GM19035 (cell line): ENCODE results near the gene NDUFS2.
"Not testable (repeated sequence)": the region's sequence is repeated elsewhere in the genome, so short reads cannot be mapped to it uniquely, and the experiment has no call there.

Experiments
- ATAC-seq: cut with Tn5 transposase; IDR thresholded peaks from one replicate; pipeline ENCODE4 v1.9.1; 2021; ENCODE audit not compliant: unreplicated experiment

Gene NDUFS2

DNA sequence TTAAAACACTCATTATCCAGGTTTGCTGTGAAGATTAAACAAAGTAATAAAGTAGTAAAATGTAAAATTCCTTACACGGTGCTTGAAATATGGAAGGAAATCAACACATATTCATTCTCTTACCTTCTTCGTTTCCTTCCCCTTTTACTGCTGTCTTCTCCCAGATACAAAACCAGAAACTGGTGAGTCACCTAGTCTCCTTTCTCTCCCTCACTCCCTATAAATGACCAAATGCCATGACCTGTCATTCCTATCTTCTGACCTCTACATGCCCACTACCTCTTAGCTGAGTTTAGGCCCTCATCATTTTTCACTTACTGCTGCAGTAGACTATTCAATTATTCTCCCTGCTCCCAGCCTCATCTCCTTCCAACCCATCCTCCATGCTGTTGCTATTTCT, 40.1 kb downstream of the NDUFS2 start:
- ATAC-seq = no peak

DNA sequence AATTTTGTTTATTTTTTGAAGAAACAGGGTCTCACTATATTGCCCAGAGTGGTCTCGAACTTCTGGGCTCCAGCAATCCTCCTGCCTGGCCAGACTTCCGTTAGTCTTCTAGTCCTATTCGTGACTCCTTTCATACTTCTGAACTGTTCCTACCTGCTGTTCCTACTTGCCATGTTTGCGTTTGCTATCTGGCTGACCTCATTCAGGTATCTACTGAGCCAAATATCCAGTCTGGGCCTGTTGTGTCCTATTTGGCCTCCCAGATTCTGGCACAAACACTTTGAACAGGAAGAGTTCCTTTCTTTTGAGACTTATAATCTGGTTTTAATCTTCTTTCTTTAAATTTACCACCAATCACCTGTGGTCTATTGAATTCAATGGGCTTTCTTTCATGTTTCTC, 42.7 kb downstream of the NDUFS2 start:
- ATAC-seq = no peak

DNA sequence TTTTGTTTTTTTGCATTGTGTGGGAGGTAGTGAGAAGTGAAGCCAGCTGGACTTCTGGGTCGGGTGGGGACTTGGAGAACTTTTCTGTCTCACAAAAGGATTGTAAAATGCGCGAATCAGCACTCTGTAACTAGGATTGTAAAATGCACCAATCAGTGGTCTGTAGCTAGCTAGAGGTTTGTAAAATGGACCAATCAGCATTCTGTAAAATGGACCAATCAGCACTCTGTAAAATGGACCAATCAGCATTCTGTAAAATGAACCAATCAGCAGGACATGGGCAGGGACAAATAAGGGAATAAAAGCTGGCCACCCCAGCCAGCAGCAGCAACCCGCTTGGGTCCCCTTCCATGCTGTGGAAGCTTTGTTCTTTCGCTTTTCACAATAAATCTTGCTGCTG, 47.9 kb downstream of the NDUFS2 start:
- ATAC-seq = not testable (repeated sequence)

DNA sequence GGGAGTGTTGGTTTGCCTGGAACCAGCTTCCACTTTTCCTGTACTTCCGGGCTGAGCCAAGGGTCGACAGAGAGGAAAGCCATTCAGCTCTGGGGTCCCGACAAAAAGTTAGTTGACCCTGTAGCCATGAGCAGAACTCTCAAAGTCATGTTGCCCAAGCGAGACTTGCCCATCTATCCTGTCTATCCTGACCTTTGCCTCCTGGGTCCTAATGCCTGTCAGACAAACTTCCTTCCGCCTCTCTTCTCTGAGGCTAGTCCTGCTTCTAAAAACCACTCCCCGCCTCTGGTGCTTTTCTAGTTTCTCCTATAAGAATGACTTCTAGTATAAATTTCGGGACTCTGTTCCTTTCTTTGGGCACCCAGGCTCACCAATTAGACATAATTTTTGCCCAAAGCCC, 48.7 kb downstream of the NDUFS2 start:
- no peak for ATAC-seq

DNA sequence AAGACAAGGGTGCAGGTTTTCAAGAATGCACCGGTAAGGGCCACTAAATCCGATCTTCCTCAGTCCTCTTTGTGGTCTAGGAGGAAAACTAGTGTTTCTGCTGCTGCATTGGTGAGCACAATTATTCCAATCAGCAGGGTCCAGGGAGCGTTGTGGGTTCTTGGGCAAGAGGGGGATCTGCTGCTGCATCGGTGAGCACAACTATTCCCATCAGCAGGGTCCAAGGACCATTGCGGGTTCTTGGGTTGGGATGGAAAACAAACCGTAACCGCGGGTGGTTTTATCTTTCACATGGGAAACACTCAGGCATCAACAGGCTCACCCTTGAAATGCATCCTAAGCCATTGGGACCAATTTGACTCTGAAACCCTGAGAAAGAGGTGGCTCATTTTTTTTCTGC, 49.4 kb downstream of the NDUFS2 start:
- no peak for ATAC-seq

DNA sequence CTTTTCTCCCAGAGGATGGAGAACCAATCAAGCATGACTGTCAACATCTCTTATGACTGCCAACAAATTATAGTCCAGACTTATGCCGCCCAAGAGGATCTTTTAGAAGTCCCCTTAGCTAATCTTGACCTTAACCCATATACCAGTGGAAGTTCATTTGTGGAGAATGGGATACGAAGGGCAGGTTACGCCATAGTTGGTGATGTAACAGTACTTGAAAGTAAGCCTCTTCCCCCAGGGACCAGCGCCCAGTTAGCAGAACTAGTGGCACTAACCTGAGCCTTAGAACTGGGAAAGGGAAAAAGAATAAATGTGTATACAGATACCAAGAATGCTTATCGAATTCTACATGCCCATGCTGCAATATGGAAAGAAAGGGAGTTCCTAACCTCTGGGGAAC, 53.1 kb downstream of the NDUFS2 start:
- not testable (repeated sequence) for ATAC-seq

DNA sequence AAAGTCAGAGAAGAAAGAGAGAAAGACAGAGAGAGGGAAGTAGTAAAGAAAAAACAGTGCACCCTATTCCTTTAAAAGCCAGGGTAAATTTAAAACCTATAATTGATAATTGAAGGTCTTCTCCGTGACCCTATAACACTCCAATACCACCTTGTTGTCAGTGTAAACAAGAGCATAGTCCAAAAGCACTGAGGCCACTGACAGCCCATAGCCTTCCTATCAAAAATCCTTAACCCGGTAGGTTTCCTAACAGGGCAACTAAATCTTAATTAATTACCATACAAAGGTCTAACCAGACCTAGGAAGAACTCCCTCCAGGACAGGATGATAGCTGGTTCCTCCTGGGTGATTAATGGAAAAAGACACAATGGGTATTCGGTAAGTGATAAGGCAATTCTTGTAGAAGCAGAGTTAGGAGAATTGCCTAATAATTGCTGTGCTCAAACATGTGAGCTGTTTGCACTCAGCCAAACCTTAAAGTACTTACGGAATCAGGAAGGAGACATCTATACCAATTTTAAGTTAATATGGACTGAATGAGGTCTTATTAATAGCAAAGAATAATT, 53.9 kb downstream of the NDUFS2 start:
- not testable (repeated sequence) for ATAC-seq

DNA sequence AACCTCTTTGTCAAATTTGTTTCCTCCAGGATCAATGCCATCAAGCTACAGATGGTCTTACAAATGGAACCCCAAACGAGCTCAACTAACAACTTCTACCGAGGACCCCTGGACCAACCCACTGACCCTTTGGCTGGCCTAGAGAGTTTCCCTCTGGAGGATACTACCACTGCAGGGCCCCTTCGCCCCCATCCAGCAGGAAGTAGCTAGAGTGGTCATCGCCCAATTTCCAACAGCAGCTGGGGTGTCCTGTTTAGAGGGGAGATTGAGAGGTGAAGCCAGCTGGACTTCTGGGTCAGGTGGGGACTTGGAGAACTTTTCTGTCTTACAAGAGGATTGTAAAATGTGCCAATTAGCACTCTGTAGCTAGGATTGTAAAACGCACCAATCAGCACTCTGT, 54.9 kb downstream of the NDUFS2 start:
- not testable (repeated sequence) for ATAC-seq

DNA sequence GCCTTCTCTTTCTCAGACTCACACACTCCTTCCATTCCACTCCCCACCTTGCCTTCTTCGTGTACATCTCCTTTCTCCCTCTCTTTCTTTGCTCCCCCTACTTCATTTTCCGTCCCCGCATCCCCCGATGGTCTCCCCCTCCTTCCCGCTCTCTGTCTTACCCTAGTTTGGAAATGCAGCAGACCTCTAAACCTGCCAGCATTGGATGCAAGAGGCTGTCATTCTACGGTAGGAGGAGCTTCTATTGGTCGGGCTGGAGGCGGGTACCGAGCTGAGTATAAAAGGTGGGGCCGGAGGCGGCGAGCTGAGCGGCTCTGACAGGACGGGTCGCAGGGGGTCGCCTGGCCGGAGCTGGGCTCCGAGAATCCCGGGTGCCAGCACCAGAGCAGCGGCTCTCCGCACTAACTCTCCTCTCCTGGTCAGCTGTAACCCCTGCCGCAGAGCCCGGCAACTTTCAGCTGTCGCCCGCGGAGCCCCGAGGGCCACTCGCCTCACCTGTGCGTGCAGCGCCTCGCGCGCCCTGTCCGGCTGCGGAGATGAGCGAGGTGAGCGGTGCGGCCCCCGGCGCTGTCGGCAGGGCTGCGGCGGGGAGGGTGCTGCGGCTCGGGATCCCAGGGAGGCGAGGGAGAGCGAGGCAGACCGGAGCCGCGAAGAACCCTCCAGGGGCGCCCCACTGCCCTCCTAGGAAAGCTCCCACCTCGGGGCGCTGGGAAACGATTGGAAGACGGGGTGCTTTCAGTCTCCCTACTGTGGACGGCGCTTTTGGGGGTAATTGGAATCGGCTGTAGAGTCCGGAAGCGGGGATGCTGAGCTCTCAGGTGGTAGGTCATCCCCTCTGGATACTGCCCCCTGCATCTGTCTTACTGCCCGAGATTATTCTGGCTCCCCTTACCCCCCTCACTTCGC, 56.5 kb downstream of the NDUFS2 start, which contains the start of gene PCP4L1:
PCP4L1 (plus strand) TSS at position 307 of the 906 bp plus-strand sequence; CDS start at position 537, 230 bp downstream.
- no peak for ATAC-seq

DNA sequence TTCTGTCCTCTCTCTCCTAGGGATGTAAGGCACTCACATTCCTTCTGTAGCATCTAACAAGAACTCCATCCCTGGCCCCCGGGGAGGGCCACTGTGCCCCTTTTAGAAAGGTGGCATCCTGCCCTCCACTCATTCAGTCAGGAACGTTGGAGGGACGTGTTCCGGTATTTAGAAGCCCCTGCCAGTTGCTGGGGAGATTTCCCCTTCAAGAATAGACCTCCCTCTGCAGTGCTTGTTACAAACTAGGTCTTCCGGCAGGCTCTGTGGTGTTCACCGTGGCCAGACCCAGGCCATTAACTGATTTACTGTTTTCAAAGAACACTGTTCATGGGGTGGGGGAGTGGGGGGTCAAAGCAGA, 57.2 kb downstream of the NDUFS2 start:
- no peak for ATAC-seq

DNA sequence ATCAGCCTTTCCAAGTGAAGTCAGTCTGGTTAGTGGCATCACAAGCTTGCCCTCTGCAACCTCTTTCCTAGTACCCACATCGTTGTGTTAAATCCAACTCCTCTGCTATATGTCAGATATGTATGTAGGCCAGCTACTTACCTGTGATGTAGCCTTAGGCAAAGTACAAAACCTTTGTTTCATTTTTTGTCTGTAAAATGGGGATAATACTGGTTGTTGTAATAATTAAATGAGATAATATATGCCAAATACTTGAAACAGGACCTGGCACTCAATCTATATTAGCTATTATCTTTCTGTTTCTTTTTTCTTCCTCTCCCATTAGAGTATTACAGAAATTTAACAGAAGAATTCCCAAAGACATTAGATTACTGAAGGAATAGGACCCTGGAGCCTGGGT, 57.6 kb downstream of the NDUFS2 start:
- ATAC-seq = no peak

DNA sequence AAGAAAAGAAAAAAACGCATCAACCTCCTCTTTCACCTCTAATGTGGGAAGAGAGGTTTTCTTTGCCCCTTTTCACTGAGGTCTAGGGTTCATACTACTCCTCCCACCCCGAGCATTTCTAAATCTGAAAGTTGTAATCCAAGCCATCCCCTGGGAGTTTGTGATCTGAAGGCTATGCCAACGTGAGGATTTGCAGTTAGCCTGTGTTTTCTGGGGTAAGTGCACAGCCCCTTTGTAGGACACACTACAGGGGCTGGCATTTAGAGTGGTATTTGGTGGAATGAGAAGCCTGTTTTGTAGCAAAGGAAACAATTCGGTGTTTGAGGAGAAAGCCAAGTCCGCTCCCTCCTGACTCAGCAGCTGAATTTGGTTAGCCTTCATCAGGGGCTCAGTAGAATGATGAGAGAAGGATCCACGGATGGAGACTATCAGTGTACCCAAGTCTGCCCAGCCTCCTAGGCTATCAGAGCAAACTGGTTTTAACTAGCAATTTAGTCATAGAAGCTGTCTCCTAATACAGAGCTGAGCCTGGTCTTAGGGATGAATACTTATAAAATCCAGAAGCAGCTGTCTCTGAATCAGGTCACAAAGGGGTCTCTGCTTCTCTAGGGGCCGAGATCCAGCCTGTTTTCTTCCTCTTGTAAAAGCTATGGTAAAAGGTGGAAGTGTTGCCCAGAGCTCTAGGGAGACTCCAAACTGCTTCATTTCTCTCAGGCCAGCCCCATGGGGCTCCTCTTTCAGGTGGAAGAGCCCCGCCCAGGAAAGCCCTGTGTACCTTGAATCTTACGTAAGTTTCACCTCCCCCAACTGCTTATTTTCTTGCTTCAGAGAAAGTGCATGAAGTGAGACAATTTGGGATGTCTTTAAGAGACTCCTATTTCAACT, 58.5 kb downstream of the NDUFS2 start:
- ATAC-seq = no peak

DNA sequence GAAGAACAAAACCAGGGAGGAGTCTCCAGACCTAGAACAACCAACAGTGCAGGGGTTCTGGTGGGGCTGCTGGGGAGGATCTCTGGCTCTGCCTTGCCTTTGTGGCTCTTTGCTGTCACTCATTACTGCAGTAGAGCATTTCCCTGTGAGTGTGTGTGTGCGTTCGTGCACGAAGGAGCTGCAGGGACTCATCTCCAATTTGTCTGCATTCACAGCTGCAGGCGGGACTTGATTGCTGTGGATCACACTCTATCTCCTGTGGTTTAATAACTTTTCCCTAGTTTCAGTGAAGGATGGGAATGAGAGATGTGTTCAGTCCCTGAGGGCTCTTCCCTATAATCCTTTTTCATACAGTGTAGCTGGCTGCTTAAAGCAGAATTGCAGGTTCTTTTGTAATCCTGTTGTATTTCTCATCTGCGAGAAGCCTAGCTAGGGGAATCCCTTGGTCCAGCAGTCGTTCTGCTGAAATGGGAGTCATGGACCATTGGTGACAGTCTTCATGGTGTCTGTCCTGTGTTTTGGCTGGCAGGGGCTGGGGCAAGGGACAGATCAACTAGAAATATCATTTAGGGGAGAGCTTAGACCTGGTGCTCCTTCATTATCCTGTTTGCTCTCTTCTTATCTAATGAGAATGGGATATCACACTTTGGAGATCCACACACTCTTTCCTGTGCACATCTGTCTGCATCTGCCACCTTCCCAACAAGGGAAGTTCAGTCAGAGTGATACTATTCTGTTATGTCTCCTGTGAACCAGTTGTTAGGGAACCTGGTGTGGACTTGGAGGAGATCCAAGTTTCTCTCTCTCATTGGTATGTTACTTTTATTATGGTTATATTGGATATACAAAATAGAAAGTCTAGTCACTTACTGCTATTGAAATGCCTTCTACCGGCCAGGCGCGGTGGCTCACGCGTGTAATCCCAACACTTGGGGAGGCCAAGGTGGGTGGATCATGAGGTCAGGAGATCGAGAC, 59.4 kb downstream of the NDUFS2 start:
- no peak for ATAC-seq
